GM21390 (cell line): ENCODE data around the gene SAXO2.
"Not testable (repeated sequence)": the region's sequence is repeated elsewhere in the genome, so short reads cannot be mapped to it uniquely, and the experiment has no call there.

Source experiments
- ATAC-seq: cut with Tn5 transposase; IDR thresholded peaks from one replicate; pipeline ENCODE4 v1.9.1; 2021; ENCODE audit not compliant: unreplicated experiment

Gene SAXO2

DNA sequence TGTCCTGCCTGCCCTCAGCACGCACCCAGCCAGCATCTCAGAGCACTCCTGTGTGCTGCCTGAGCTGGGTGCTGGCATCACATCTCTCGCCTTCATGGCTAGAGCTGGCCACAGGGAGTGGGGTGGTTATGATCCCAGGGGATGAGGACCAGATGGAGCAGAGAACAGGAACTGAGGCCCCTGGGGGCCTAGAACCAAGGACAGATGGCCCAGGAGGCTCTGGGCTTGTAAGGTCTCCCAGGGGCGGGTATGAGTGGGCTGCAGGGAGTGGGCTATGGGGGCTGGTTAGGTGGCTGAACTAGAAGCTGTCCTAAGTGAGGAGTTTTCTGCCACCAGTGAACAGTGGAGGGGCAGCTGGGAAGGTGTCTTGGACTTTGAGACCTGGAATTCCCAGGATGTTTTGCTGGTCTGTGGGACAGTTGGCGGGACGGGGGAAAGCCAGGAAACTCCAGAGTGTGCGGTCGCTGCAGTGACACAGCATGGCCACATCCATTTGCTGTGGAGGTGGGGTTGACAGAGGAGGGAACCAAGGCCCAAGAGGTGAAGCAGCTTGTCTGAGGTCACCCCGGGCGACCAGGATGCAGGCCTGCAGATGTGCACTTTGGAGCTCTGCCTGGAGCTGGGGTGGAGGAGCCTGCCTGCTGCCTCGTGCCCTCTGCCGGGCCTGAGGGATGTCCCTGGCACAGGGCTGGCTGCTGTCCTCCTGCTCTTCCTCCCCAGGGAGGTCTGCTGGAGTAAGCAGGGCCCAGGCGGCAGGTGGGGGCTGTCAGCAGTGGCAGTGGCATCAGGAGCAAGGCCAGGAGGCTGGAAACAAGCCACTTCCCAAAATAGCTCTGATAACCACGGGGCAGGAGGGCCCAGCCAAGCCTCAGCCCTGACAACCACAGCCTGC lies 70.3 kb downstream of the SAXO2 start:
- not testable (repeated sequence) for ATAC-seq

- ATAC-seq = not testable (repeated sequence)
These were observed 71.3 kb downstream of the SAXO2 start for GRCh38 chr15:82333603-82334553.
